GM21619 (cell line): ENCODE measurements around the gene SMIM34.
"Not testable (repeated sequence)": the region's sequence is repeated elsewhere in the genome, so short reads cannot be mapped to it uniquely, and the experiment has no call there.

Experiments used
- ATAC-seq: cut with Tn5 transposase; IDR thresholded peaks from one replicate; pipeline ENCODE4 v1.9.1; 2021; ENCODE audit not compliant: unreplicated experiment

The SMIM34 gene, protein sequence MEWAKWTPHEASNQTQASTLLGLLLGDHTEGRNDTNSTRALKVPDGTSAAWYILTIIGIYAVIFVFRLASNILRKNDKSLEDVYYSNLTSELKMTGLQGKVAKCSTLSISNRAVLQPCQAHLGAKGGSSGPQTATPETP

DNA sequence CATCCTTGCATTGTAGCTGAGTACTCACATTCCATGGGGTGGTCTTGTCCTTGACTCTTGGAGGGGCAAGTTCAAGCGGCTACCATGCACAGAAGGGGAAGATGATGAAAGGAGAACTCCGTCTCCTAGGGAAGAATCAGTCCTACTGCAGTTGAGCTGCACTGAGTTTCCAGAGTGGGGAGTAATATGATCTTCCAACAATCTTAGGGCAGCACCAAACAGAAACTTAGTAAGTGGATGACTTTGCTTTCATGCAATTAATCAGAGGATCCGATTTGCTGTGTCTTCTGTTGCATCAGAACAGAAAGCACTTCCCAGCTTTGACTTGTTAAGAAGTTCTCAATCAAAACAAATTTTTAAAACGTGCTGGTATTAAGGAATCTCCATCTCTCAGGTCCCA lies at the start of gene SMIM34:
Gene SMIM34, minus strand, starts transcription at position 147 of the 400 bp plus-strand sequence. Its CDS starts 112 bp downstream, at position 35.
- ATAC-seq: not testable (repeated sequence)

DNA sequence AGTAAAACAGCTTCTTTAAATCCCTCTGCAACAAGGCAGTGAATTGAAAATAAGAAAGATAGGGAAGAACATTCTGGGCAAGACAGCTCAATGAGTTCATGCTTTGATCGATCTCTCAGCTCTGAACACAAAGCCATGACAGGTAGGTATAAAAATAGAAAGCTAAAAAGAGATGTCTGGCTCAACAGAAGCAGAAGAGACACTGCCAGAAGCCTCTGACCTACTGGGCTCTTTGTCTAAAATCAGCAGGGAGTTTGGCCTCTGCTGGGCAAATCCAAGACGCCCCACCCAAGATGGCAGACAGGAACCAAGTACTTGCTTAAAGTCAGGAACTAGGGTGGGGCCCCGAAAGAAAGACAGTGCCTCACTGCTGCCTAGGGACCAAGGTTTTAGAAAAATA lies 43.6 kb upstream of the SMIM34 start:
- ATAC-seq: not testable (repeated sequence)

DNA sequence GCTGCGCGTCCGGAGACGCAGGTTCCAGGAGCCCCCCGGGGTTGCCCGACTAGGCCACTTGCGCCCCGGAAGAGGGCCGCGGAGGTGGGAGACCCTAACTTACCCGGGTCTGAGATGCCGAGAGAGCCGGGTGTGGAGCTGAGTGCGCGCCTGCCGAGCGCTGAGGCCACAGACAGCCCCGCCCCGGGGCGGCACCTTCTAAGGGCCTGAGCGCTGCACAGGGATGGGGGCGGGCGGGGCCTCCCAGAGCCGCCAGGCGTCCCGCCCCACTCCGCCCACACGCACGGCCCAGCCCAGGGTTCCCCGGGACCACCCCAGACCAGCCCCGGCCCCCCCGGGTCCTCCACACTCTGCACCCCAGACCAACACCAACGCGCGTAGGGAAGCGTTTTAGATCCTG lies 35.7 kb upstream of the SMIM34 start:
- not testable (repeated sequence) for ATAC-seq

DNA sequence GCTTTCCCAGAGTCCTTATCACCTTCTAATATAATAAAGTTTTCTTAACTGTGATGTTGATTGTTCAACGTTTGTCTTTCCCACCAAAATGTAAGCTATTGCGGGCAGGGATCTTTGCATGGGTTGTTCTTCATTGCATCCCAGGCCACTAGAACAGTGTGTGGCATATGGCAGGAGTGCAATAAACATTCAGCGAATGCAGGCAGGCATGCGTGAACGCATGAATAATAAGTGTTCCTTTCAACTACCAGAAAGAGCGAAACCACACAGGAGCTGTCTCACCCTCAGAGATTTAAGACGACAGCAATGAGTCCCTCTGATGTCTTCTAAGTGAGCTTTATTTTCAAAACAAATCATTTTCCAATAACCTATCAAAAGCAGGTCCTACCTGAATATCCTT lies 34.5 kb upstream of the SMIM34 start:
- ATAC-seq: not testable (repeated sequence)

DNA sequence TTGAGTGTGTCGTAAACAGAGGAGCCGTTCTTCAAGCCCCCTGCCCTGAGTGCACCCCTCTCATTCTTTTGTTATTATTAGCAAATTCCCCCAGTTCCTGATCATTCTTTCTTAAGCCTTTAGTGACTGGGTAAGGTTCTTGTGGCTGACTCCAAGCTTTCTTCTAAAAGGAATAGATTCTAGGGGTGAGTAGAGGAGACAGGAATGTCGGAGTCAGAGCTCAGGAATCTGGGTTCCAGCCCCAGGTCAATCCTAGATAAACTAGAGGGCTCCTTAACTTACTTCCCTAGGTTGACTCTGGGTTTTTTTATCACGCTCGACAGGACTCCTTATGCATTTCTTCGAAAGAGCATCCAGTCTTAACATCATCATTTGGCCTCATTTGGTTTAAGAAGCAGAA lies 32.4 kb upstream of the SMIM34 start:
- ATAC-seq: not testable (repeated sequence)

DNA sequence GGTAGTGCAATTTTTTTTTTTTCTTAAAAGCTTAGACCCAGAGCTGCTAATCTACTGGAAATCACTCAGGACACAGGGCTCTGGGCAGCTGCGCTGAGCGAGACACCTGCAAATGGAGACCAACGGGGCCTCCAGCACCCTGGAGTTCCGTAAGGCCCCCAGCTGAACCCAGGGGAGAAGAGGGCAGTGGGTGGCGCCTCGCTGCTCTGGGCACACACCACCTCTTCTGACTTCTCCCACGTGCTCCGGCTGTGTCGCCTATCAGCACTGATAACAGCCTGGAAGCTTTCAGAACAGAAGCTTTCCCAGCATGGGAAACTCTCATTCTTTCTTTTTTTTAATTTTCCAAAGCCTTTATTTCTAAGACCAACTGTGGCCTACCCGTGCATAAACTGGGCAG lies 31.9 kb upstream of the SMIM34 start:
- not testable (repeated sequence) for ATAC-seq

DNA sequence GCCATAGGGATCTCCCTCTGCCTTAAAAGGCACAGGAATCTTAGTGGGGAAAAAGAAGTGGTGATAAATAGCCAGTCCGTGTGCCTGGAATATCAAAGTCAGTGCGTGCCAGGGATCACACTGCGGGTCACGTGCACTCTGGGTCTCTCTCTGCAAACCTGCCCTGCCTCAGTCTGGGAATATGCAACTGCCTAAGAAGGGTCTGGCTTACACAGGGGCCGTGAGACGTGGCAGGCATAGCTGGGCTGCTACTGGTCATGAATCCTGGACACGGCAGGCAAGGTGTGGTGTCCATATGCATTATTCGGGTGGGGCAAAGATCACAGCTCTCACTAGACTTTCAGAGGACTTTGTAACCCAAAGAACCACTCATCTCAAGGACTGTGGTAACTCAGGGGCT lies 23.3 kb upstream of the SMIM34 start:
- not testable (repeated sequence) for ATAC-seq

DNA sequence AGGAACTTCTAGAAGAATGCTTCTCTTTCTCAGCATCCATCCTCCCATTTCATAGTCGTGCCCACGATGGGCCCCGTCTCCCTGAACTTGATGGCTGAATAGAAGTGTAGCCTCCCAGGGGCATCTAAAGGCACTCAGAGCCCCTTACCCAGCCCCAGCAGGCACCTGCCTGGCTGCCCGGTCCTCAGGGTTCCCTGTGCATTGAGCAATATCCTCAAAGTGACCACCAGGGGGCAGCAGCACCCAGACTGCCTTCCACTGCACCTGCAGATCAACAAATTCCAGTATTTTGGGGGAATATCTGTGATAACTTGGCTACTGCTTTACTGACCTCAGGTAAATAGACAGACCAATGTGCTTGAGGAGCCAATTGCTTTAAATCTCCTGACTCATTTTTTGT lies 19.7 kb upstream of the SMIM34 start:
- ATAC-seq: not testable (repeated sequence)

DNA sequence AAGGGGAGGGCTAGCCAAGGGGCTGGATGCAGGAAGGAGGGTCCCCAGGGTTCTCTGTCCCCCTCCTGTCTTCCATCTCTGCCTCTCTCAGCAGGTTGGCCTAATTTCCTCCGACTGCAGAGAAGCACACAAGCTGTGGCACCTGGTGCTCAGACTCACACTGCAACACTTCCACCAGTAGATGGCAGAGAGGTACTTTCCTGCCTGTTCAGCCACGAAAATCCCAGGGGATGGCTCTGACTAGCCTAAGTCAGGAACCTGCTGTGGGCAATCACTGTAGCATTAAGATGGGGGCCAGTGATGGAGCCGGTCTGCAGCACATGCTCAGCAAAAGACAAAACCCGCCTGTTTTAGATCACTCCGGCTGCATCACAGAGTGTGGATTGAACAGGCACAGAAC lies 6.0 kb upstream of the SMIM34 start:
- not testable (repeated sequence) for ATAC-seq

DNA sequence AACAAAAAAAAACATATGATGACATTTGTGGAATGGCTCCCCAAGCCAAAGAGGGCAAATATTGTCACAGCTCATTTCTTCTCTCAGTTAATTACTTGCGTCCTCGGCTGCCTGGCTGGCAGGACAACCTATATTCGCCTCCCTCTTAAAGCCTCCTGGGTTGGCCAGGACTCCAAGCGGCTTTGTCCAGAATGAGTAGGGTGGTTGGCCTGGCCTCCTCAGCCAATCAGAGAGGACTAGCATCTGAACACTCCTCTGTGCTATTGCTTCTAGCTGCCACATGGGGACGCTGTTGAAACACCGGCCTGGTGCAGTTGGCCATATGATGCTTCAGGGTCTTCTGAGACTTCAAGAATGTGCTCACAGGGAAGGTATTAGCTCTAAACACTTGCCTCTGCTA lies 4.7 kb upstream of the SMIM34 start:
- not testable (repeated sequence) for ATAC-seq

DNA sequence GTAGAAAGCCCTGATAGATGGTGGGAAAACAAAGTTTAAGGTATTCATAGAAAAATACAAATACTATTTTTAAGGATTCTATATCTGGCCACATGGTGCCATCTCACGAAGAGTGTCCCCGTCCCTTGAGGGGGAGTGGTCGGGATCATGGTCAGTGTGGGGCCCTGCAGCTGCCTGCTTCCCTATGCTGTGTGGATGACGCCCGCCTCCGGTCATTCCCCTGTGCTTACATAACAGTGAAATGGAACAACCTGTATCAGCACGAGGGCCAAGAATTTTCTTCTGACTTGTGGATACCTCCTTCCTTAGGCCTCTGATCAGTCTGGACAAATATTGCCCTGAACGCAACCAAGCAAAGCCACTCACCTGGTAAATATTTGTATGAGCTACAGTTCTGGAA lies 3.6 kb upstream of the SMIM34 start:
- ATAC-seq: not testable (repeated sequence)

DNA sequence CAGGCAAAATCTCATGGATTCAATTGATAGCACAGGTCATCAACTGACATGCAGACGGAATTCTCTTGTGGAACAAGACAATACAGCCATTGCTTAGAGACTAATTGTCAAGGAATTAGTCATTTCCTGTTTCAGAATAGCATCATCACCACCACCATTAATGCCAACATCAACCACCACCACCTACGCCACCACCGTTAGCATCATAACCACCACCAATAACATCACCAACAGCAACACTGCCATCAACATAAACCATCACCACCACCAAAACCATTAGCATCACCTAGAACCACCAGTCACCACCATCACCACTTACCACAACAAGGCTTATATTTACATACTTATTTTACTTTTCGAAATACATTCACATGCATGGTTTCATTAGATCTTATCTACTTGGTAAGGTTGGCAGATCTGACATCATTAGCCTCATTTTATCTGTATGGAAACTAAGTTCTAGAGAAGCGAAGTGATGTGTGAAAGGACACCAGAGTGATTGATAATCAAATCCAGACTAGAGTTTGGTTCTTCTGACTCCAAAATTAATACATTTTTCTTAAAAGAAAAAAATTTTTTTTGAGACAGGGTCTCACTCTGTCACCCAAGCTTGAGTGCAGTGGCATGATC lies 6.2 kb downstream of the SMIM34 start:
- not testable (repeated sequence) for ATAC-seq

DNA sequence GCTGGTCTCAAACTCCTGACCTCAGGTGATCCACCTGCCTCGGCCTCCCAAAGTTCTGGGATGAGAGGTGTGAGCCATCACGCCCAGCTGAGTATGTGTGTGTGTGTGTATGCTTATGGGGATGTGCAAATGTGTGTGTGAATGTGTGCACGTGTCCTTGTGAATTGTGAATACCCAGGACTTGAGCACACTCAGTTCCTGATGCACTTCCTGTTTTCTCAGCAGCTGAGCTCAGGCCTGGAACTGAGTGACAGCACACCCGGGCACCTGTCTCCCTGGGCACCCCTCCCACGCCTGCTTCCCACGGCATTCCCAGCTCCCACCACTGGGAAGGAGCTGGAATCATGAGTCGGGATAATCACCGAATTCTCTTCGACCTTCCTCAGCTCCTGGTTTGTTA lies 16.5 kb downstream of the SMIM34 start:
- not testable (repeated sequence) for ATAC-seq

DNA sequence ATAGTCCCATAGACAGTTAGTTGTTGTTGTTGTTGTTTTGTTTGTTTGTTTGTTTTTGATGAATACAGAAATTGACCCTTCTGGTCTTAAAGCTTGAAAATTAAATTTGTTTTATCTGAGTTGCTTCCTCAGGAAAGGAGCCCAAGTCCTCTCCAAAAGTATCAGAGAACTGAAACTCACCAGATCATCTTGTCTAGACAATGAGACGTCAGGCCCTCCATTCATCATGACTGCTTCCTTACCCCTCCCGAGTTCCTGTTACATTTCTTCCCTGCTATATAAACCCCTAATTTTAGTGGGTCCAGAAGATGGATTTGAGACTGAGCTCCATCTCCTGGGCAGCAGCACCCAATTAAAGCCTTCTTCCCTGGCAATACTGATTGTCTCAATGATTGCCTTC lies 17.1 kb downstream of the SMIM34 start:
- ATAC-seq: not testable (repeated sequence)

DNA sequence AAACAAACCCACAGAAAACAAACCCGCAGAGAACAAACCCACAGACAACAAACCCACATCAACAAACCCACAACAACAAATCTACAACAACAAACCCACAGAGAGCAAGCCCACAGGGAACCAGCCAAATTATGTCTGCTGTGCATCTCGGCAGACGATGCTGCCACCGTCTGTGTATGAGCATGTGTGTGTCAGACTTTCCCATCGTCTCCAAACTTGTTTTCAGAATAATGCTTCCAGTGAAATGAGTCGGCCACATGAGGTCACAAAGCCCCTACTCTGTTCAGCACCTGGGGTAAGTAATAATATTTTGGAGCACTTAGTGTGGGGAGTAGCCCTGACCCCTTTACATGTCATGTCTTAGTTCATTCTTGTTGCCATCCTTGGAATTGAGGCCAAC lies 17.6 kb downstream of the SMIM34 start:
- not testable (repeated sequence) for ATAC-seq

DNA sequence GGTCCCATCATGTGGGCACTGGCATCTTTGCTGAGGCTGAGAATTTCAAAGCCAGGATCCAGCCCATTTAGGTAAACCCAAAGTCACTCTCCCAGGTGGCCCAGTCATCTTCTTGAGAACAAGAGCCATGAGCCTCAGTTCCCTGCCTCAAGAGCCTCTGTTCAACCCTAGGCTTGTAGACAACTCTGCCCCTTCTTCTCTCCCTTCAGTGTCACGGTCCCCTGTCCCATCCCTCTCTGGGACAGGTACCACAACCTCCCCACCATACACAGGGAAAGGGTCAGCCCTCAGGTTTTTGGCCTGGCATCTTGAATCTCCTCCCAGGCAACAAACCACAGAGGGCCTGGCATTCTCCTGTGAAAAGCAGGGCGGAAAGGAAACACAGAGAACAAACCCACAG lies 18.1 kb downstream of the SMIM34 start:
- not testable (repeated sequence) for ATAC-seq

DNA sequence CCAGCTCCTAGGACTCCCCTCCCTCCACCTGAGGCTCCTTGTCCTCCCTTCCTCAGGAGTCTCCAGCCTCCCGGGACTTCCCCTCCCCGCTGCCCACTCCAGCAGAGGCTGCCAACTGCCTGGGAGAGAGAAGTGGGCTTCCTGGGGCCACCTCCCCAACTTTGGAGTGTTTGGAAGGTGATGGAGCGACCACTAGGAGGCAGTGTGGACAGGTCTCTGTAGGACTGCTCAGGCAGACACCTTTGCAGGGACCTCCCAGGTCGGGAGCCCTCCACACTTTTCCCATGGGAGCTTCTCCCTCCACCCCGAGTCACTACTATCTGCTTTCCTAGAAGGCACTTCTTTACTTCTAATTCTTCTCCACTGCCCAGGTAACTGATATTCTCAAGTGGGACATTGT lies 19.0 kb downstream of the SMIM34 start:
- ATAC-seq: not testable (repeated sequence)

DNA sequence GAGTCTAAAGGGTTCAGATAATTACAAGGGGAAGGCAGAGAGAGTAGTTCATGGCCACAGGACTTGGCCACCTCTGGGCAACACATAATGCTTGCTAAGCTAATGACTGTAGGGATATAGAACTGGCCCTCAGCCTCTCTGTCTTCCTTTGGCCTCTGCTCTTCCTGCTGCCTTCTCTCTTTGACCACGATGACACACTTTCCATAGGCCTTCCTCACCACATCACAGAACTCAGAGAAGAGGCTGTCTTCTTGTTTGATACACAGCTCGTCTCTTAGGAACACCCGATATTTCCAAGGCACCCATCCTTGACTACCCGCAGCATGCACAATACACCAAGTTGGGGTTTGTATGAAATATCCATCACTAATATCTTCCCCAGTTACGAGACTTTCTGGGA lies 23.2 kb downstream of the SMIM34 start:
- ATAC-seq: not testable (repeated sequence)

DNA sequence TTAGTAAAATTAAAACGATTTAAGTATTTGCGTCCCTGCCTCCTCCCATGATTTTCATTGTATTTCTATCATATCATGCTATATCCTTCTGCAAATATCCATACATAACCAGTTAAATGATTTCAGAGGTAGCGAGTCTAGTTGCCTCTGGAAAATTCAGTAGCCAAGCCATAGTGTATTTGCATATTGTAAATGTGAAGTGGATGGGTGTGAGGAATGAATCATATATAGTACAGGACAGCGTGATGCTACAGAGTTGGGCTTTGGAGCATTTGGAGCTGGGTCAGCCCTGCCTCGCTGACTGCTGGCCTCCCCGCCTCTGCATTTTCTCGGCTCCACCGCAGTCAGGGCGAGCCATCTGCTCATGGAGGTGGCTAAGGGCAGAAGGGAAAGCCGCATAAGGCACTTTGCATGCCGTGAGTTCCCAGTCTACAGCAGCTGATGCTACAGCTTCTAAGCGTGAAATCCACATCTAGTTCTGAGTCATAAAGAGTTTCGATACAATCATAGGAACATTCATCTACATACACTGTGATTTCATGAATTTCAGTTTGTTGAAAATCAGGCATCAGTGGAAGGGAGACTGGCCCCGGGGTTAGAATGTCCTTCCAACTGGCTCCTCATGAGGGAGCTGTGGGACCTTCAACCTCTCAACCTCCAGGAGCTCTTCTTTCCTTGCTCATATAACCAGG lies 39.9 kb downstream of the SMIM34 start:
- peak; percentile 87 for ATAC-seq

DNA sequence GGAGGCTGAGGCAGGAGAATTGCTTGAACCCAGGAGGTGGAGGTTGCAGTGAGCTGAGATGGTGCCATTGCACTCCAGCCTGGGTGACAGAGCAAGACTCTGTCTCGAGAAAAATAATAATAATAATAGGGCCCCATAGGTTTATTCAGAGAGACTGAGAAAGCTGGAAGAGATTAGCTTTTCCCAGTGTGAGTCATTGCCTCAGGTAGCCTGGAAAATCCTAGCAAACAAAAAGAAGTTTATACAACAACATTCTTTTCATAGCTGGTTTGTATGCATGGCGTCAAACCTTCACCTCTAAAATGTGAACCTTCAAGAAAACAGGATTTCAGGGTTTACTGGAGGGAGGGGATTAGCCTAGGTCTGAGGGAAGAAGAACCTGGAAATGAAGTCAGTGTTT lies 40.6 kb downstream of the SMIM34 start:
- ATAC-seq: not testable (repeated sequence)

DNA sequence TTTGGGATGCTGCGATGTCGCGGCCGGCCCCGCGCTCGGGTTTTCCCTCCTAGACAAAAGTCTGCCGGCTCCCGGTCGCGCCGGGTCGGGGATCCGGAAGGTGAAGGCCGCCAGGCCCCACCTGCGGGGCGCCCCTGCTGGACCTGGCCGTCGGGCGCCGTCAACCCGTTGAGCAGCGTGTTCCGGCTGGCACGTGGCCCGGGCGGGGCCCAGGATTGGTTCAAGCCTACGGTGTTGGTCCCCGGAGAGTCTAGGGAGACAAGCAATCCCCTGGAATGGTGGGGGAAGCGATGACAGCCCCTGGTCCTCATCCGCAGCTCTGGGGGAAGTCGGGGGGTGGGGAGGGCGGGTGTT lies 48.2 kb downstream of the SMIM34 start:
- ATAC-seq: peak; percentile 68

DNA sequence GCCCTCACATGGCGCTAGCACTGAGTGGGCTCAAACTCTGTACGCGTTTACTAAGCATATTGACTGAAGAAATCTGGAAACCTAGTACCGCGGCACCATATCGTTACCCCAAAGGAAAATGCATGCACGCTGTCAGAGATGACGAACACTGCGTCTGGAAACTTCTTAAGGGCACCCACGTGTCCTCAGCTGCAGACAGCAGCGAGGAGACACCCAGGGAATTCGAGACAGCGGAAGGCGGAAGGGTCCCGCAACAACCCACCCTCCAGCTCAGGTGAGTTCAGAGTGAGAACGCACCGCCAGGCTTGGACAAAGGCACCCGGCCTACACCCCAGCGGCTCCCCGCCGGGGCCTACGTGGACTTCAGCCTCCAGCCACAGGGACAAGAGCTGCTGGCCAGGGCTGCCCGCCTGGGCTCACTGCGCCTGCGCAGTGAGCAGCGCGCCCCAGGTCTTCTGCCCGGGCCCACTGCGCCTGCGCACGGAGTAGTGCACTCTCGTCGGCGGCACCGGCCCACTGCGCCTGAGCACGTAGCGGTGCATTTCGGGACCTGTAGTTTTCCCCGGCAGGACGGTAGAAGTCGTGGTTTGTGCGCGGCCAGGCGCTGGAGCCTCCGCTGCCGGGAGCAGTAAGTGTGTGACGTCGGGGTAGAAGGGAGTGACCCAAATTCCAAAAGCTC lies 48.7 kb downstream of the SMIM34 start, which contains the start of gene SMIM11:
Gene SMIM11, plus strand, starts transcription at position 568 of the 679 bp plus-strand sequence. CDS start 3,998 bp downstream, outside the sequence.
- ATAC-seq: peak; percentile 95
